HFFc6 (cell line): Measurements from ENCODE around the gene HS3ST4. TPM values are rescaled to one million over a fixed set of nuclear protein-coding genes. Genes with fewer than 3 reads are reported as not detected.
"Not testable (repeated sequence)": the region's sequence is repeated elsewhere in the genome, so short reads cannot be mapped to it uniquely, and the experiment has no call there.

ENCODE experiments used
- DNase-seq: peaks from one replicate; pipeline ENCODE4 v3.0.0-alpha.2; 2018
- H3K27ac Mint-ChIP-seq: 2 replicates; pipeline ENCODE4 v1.8.0; 2020; ENCODE audit warnings: mild to moderate bottlenecking, mixed read lengths
- H3K27me3 Mint-ChIP-seq: 2 replicates; pipeline ENCODE4 v1.8.0; 2021; ENCODE audit warnings: mild to moderate bottlenecking, moderate library complexity, mixed read lengths; ENCODE audit not compliant: insufficient read depth
- H3K36me3 Mint-ChIP-seq: 2 replicates; pipeline ENCODE4 v1.8.0; 2021; ENCODE audit warnings: low read depth, mixed read lengths
- H3K4me1 Mint-ChIP-seq: 2 replicates; pipeline ENCODE4 v1.8.0; 2020; ENCODE audit warnings: low read depth, mixed read lengths
- H3K4me3 Mint-ChIP-seq: 2 replicates; pipeline ENCODE4 v1.8.0; 2020; ENCODE audit warnings: mild to moderate bottlenecking, moderate library complexity, mixed read lengths
- H3K9me3 Mint-ChIP-seq: 2 replicates; pipeline ENCODE4 v1.8.0; 2020; ENCODE audit warnings: mild to moderate bottlenecking, mixed read lengths
- CTCF ChIP-seq: fragments of 200-600 bp; sonication (generic); IDR thresholded peaks from 2 replicates; pipeline ENCODE4 v1.5.0; 2021; ENCODE audit warnings: antibody characterized with exemption, mild to moderate bottlenecking
- total RNA-seq, 6 experiments: library from RNA; stranded (reverse); fragmentation: NEBNext Ultra II Directional; extraction: Animal tissue kit (Norgen Biotek cat#: 25700); gene quantifications; 2 replicates in 1 of 6; 3 replicates in 5 of 6; pipeline ENCODE4 v1.2.3, GENCODE V29; 2021

Gene HS3ST4
- total RNA-seq, 6 experiments from 2014 or later: not detected

GRCh38 chr16:25771812-25772568 is 80.2 kb downstream of the HS3ST4 start:
- Mint-ChIP-seq H3K36me3 (no peaks in the 10 kb centered on the region), H3K27ac (no peak overlapping the region), H3K4me3 (no peak overlapping the region), H3K9me3 (peaks cover 14% of the 10 kb centered on the region), H3K4me1 (no peaks in the 10 kb centered on the region), H3K27me3 (no peaks in the 10 kb centered on the region; the same call in 1 of the 2 replicates)
- no peak for TF ChIP-seq CTCF
- DNase-seq: no peak

- peaks cover 35% of the 10 kb centered on the region for H3K9me3 Mint-ChIP-seq
- H3K4me3 Mint-ChIP-seq: not testable (repeated sequence)
These were observed 84.5 kb downstream of the HS3ST4 start for GRCh38 chr16:25776214-25776613.

GRCh38 chr16:25783226-25783625 is 91.5 kb downstream of the HS3ST4 start:
- H3K9me3 Mint-ChIP-seq: peaks cover 53% of the 10 kb centered on the region
- TF ChIP-seq CTCF: no peak
- no peaks in the 10 kb centered on the region for H3K4me1 Mint-ChIP-seq
- no peak overlapping the region for H3K4me3 Mint-ChIP-seq
- no peak overlapping the region for H3K27ac Mint-ChIP-seq
- peaks cover 3% of the 10 kb centered on the region; the same call in 1 of the 2 replicates for H3K27me3 Mint-ChIP-seq
- no peak for DNase-seq
- no peaks in the 10 kb centered on the region for H3K36me3 Mint-ChIP-seq

More at GRCh38 chr16:25776214-25776613, 84.5 kb downstream of the HS3ST4 start:
- not testable (repeated sequence) for H3K27me3 Mint-ChIP-seq, H3K27ac Mint-ChIP-seq, H3K4me1 Mint-ChIP-seq, DNase-seq, H3K36me3 Mint-ChIP-seq

- H3K27me3 Mint-ChIP-seq: no peaks in the 10 kb centered on the region; the same call in none of the 2 replicates
- no peaks in the 10 kb centered on the region for H3K4me1 Mint-ChIP-seq
- no peak overlapping the region for H3K27ac Mint-ChIP-seq
- H3K36me3 Mint-ChIP-seq: no peaks in the 10 kb centered on the region
- peaks cover 49% of the 10 kb centered on the region for H3K9me3 Mint-ChIP-seq
- no peak overlapping the region for H3K4me3 Mint-ChIP-seq
- TF ChIP-seq CTCF: no peak
- no peak for DNase-seq
These were observed 93.6 kb downstream of the HS3ST4 start for GRCh38 chr16:25785361-25785760.

GRCh38 chr16:25786748-25787147 is 95.0 kb downstream of the HS3ST4 start:
- no peaks in the 10 kb centered on the region for H3K36me3 Mint-ChIP-seq
- H3K27me3 Mint-ChIP-seq: no peaks in the 10 kb centered on the region; the same call in none of the 2 replicates
- H3K4me3 Mint-ChIP-seq: no peak overlapping the region
- no peak for DNase-seq
- H3K27ac Mint-ChIP-seq: no peak overlapping the region
- peaks cover 40% of the 10 kb centered on the region for H3K9me3 Mint-ChIP-seq
- no peak for TF ChIP-seq CTCF
- no peaks in the 10 kb centered on the region for H3K4me1 Mint-ChIP-seq

- peaks cover 30% of the 10 kb centered on the region for H3K9me3 Mint-ChIP-seq
These were observed 96.9 kb downstream of the HS3ST4 start for GRCh38 chr16:25788637-25789036.

More at GRCh38 chr16:25788637-25789036, 96.9 kb downstream of the HS3ST4 start:
- Mint-ChIP-seq H3K27ac (no peak overlapping the region), H3K4me1 (no peaks in the 10 kb centered on the region), H3K36me3 (no peaks in the 10 kb centered on the region), H3K4me3 (no peak overlapping the region), H3K27me3 (no peaks in the 10 kb centered on the region; the same call in none of the 2 replicates)
- no peak for DNase-seq
- TF ChIP-seq CTCF: no peak
